UCSD-AML1 (cell line): ENCODE measurements around the gene CRTC1.
"Not testable (repeated sequence)": the region's sequence is repeated elsewhere in the genome, so short reads cannot be mapped to it uniquely, and the experiment has no call there.

ENCODE experiments used
- DNase-seq: peaks from one replicate; lab custom pipeline; 2025; ENCODE audit not compliant: unreplicated experiment; lab: John Stamatoyannopoulos, UW

The CRTC1 gene

DNA sequence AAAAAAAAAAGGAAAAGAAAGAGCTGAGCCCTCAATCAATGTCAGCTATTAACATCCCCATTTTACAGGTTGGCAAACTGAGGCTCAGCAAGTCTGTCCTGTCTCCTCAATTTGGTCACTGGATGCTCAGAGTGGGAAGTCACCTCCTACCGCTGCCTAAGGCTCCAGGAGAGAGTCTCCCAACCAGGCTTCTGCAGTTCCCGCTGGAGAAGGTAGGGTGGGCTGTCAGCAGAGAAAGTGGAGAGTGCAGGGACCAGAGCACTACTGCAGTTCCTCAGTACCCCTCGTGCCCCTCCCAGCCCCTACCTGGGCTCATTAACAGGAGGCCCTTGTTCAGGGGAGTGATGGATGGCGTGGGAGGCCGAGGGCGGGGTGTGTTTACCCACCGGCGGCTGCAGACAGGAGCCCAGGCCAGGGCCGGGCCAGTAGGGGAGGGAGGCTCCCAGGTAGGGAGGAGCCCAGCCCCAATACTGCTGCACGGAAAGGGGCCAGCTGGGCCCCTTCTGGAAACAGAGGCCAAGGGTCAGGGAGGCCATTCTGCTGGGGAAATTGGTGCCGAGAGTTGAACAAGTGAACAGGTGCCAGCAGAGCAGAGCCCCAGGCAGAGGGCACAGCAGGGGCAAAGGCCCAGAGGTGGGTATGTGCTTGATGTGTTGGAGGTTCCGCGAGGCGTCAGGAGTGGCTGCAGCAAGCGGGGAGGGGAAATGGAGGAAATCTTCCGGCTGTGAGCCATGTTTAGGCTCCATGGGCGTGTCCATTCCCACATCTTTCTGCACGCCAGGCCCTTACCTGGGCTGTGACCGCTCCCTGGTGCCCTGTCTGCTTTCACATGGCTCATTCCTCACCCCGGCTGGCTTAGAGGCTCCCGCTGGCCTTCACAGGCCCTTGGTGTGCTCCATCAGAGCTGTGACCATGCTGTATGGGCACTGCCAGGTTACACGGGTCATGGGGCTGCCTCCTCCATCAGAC lies 115.2 kb downstream of the CRTC1 start:
- no peak for DNase-seq

DNA sequence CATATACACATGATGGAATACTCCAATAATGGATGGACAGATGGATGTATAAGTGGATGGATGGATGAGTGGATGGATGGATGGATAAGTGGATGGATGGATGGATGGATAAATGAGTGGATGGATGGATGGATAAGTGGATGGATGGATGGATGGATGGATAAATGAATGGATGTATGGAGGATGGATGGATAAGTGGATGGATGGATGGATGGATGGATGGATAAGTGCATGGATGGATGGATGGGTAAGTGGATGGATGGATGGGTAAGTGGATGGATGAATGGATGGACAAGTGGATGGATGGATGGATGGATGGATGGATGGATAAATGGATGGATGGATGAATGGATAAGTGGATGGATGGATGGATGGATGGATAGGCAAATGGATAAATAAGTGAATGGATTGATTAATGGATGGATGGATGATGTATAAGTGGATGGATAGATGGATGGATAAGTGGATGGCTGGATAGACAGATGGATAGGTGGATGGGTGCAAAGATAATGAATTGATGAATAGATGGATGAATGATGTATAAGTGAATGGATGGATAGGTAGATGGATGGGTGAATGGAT lies 116.0 kb downstream of the CRTC1 start:
- DNase-seq, result no peak

DNA sequence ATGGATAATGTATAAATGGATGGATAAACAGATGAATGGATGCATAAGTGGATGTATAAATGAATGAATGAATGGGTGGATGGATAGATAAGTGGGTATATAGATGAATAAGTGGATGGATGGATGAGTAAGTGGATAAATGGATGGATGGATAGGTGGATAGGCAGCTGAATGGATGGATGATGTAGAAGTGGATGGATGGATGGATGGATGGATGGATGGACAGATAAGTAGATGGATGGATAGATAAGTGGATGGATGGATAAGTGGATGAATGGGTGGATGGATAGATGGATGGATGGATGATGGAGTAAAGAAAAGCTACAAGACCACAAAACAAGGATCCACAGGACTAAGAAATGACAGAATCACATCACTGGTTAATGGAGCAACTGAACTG lies 116.6 kb downstream of the CRTC1 start:
- DNase-seq, result no peak

DNA sequence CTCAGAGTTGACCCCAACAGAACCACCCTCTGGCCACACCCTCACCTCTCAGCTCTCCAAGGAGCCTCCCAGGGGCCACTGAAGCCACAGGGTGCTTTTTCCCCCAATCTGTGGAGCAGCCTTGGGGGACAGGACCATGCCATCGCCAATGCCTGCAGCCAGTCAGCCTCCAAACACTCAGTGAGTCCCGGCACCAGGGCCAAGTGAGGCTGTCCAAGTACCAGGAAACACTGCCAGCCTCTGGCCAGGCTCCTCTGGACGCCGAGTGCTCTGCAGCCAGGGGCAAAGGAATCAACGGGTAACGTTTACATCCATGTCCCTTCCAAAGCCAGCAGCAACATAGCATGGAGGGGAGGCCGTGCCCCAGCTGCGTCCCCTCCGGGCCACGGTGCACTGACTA lies 117.2 kb downstream of the CRTC1 start:
- DNase-seq, result no peak

DNA sequence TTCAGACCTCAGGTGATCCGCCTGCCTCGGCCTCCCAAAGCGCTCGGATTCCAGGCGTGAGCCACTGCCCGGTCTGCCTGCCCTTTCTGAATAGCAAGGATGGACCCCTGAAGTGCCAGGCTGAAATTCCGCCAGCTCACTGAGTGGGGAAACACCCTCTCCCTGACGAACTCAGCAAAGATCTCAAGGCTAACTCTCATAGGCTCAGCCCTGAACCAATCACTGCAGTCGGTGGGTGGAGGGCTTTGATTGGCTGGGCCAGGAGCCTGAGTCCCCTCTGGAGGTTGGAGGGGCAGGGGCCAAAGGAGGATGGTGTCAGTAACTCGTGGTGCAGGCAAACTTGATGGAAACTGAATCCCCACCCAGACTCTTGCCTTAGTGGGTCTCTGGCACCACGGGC lies 118.9 kb downstream of the CRTC1 start:
- no peak for DNase-seq

DNA sequence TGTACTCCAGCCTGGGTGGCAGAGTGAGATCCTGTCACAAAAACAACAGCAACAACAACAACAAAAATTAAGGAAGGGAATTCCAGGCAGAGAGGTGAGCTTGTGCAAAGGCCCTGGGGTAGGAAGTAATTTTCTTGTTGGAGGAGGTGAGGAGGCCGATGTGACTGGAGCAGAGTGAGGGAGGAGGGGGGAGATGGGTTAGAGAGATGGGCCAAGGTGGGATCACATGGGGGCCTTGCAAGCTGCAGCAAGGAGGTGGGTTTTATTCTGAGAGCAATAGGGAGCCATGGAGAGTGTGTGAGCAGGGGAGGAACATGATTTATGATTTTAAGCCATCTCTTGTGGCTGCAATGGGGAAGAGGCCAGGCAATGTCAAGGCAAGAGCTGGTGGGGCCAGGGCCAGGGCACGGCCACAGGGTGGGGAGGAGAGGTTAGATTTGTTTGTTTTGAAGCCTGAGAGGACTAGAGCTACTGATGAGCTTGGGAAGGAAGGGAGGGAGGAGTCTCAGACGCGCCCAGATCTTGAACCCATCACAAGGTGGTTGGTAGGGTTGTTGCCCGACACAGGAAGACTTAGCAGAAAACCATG lies 120.2 kb downstream of the CRTC1 start:
- DNase-seq, result no peak

DNA sequence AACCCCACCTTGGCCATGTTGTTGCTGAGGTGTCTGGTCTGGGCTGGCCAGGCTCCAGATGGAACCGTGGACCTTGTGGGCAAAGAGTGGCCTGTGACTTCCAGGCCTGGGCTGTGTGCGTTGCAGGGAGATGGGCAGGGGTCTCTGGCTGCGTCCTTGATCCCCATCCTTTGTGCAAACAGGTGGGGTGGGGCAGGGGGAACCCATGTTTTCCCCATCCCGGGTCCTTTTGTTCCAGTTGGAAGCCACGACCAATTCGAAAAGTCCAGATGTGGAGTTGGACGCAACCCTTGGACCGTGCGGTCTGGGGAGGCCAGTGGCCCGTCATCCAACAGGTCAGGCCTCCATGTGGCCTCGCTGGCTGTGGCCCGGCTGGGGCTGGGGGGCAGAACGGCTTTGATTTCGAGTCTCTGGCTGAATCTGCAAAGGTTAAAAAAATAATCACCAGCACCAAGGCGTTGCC lies 120.7 kb downstream of the CRTC1 start:
- no peak for DNase-seq

DNA sequence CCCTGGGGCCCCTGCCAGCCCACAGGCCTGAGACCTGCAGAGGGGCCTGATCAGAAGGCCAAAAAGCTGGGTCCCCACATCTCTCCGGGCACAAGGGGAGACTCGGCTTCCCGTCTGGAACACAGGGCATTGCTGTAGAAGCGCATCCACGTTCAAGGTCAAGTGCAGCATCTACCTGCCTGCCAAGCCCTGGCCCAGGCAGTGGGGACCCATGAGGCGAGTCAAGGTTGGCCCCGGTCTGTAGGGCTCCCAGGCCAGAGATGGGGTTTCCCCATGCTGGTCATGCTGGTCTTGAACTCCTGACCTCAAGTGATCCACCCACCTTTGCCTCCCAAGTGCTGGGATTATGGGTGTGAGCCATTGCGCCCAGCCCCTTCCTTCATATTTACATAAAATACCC lies 121.2 kb downstream of the CRTC1 start:
- DNase-seq, result no peak

DNA sequence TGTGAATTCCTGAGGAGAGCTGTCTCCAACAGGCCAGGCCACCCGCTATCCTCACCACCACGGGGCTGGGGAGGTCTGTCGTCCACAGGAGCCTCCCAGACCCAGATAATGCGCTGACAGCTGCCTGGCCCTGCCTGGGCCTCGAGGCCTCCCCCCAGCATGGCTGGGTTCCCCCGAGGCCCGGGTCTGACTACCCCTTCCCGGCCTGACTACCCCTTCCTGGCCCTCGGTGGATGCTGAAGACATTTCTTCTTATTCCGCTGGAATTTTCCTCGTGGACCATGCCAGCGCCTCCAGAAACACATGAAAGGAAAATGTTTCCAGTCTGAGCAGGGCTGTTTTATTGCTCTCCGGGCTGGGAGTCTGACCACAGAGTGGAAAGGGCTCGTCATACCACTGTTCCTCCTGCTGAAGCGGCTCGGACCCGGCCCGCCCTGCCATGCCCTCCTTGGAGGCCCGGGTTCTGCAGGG lies 124.4 kb downstream of the CRTC1 start:
- DNase-seq, result no peak

DNA sequence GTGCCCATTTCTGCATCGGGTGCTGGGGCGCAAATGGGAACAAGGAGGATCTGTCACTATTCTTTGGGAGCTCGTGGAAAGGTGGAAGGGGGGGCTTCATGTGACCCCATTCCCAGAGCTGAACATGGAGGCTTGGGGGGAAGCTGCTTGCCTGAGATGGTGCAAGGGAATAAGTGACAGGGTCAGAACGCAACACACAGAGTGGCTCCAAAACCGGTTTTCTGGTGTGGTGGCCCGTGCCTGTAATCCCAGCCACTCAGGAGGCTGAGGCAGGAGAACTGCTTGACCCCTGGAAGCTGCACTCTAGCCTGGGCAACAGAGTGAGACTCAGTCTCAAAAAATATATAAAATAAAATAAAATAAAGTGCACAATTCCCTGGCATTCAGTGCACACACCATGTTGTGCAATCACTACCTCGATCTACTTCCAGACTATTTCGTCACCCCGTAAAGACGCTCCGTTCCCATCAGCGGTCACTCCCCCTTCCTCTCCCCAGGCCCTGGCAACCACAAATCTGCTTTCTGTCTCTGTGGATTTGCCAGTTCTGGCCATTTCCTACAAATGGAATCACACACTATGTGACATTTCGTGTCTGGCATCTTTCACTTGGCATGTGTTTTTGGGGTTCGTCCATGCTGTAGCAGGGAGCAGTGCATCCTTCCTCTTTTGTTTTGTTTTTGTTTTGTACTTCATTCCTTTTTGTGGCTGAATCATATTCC lies 125.8 kb downstream of the CRTC1 start:
- peak; percentile 21 for DNase-seq

DNA sequence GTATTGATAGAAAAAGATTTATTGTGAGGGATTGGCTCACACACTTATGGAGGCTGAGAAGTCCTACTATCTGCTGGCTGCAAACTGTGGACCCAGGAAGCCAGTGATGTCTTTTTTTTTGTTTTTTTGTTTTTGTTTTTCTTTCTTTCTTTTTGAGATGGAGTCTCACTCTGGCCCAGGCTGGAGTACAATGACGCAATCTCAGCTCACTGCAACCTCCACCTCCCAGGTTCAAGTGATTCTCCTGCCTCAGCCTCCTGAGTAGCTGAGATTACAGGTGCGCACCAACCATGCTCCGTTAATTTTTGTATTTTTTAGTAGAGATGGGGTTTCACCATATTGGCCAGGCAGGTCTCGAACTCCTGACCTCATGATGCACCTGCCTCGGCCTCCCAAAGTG lies 128.2 kb downstream of the CRTC1 start:
- DNase-seq, result not testable (repeated sequence)

DNA sequence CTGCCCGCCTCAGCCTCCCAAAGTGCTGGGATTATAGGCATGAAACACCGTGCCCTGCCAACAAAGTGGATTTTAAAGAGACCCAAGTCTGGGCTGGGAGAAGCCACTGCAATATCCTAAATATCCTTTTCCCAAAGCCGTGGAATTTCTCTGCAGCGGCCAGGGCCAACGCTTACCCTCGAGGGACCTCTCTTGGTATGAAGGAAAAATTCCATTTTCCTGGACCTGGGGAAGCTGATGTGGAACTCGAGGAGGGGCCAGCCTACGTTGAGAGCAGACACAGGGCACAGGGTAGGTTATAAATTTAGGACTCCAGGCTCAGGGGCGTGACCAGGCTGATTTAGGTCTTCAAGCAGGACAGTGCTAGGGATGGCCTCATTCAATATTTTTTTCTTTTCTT lies 130.6 kb downstream of the CRTC1 start:
- DNase-seq, result no peak

DNA sequence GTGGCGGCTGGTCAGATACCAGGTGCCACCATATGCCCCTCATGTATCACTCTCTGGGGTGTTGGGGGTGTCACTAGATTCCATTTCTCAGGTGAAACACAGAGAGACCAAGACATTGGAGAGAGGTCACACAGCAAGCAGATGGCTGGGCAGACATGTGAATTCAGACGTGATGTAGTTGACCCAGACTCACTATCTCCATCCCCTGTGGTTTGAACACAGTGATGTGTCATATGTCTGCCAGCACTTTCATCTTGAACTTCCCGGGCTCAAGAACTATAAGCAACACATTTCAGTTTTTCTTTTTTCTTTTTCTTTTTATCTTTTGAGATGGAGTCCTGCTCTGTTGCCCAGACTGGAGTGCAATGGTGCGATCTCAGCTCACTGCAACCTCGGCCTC lies 132.2 kb downstream of the CRTC1 start:
- no peak for DNase-seq

DNA sequence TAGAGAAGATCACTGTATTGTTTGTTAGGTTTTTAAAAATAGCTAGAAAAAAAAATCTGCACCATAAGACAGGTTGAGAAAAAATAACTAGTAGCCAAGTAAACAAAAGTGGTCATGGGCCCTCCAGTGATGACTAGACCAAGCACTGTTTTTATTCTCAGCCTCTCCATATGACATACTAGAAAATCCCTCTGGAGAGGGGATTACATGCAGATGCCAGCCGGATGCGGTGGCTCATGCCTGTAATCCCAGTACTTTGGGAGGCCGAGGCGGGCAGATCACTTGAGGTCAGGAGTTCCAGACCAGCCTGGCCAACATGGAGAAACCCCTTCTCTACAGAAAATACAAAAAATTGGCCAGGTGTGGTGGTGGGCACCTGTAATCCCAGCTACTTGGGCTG lies 133.2 kb downstream of the CRTC1 start:
- DNase-seq, result not testable (repeated sequence)

DNA sequence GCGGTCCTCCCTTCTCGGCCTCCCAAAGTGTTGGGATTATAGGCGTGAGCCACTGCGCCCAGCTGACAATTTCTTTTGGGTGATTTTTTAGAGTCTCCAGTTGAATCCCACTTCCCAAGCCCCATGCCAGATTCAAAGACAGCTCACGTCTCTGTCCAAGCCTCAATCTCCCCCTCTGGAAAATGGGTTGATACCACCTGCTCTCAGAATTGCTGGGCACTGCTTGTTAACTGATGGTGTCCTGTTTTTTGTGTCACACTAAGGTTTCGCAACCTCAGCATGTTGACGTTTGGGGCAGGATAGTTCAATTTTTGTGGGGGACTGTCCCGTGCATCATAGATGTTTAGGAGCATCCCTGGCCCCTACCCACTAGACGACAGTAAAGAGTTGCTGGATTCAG lies 134.1 kb downstream of the CRTC1 start:
- no peak for DNase-seq

DNA sequence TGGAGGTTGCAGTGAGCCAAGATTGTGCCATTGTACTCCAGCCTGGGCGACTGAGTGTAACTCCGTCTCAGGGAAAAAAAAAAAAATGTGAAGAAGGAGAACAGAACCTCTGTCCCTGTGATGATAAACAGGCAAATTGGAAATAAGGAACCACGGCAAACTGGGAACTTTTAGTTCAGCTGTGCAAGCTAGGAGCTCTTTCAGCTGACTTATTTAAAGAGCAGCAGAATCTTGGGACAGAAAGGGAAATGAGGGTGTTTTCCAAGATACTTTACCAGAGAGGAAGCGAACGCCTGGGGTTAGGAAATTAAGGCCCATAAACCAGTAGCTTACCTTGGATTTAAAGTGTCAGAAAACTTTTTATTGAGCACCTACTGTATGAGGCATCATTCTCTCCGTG lies 145.3 kb downstream of the CRTC1 start:
- no peak for DNase-seq

DNA sequence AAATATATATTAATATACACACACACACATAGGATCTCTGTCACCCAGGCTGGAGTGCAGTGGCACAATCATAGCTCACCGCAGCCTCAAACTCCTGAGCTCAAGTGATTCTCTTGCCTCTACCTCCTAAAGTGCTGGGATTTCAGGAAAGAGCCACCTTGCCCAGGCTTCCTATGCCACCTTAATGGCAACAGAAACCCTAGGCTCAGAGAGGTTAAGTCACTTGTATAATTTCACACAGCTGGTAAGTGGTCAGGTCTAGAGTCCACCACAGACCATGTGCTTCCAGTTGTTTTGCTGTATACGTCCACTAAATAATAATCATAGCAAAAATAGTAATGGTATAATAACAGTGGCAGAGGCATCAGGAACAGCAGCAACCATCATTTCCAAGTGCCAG lies 147.0 kb downstream of the CRTC1 start:
- DNase-seq, result no peak

DNA sequence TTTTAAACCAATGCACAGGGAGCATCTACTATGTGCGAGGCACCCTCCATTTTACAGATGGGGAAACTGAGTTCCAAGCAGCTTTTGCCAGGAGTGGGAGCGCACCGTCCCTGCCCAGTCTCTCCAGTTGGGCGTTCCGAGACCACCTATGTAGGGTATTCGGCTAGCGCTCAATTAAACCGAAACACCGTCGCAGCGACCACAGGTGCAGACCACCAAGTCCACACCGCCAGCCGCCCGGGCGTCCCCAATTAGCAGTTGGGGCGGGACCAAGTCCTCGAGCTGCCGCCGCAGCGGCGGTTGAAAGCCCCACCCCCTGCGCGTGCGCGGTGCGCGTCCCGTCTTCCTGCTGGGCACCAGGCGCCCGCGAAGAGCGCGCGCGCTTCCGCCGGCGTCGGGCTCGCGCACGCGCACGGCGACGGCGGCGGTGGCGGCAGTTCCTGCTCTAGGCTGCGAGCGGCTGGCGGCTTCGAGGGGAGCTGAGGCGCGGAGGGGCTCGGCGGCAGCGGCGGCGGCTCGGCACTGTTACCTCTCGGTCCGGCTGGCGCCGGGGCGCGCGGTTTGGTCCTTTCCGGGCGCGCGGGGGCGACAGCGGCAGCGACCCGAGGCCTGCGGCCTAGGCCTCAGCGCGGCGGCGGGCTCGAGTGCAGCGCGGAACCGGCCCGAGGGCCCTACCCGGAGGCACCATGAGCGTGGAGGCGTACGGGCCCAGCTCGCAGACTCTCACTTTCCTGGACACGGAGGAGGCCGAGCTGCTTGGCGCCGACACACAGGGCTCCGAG lies 148.2 kb downstream of the CRTC1 start, which contains the start of gene UPF1:
Gene UPF1 (plus strand): TSS at position 436 of the 782 bp plus-strand sequence. CDS start 251 bp downstream, at position 687.
- peak; percentile 97 for DNase-seq
